Liver (tissue), 9 donors: ENCODE results near the gene CEACAM7. TPM values are rescaled to one million over a fixed set of nuclear protein-coding genes. Genes with fewer than 3 reads are reported as not detected.

Source experiments
- DNase-seq: peaks from one replicate; pipeline ENCODE4 v3.0.0-alpha.2; 2017; ENCODE audit warnings: low spot score
- H3K27ac ChIP-seq, 2 donors: one replicate each; pipeline ENCODE4 v1.7.0; 2013; ENCODE audit warnings: inconsistent platforms in 2 of 2, low read length in 2 of 2, control low read depth in 1 of 2, low read depth in 1 of 2, mild to moderate bottlenecking in 1 of 2
- H3K27me3 ChIP-seq, 4 donors: one replicate each; pipeline versions ENCODE4 v1.6.1 to v1.7.0; 2013; ENCODE audit warnings: low read length in 3 of 4, inconsistent platforms in 1 of 4, mild to moderate bottlenecking in 1 of 4, moderate library complexity in 1 of 4; ENCODE audit not compliant: control insufficient read depth in 4 of 4, insufficient read depth in 4 of 4
- H3K36me3 ChIP-seq, 4 donors: one replicate each; pipeline versions ENCODE4 v1.6.1 to v1.7.0; 2013; ENCODE audit warnings: low read length in 3 of 4, mild to moderate bottlenecking in 3 of 4, low read depth in 1 of 4, moderate library complexity in 1 of 4; ENCODE audit not compliant: control insufficient read depth in 4 of 4, insufficient read depth in 3 of 4
- H3K4me1 ChIP-seq, 4 donors: one replicate each; pipeline versions ENCODE4 v1.6.1 to v1.7.0; 2013; ENCODE audit warnings: low read length in 3 of 4, mild to moderate bottlenecking in 3 of 4, moderate library complexity in 1 of 4; ENCODE audit not compliant: control insufficient read depth in 4 of 4, insufficient read depth in 4 of 4
- H3K4me3 ChIP-seq, 3 donors: one replicate each; pipeline versions ENCODE4 v1.6.1 to v1.7.0; 2013; ENCODE audit warnings: low read length in 3 of 3, control low read depth in 1 of 3, low read depth in 1 of 3, mild to moderate bottlenecking in 1 of 3
- H3K9ac ChIP-seq, 2 donors: one replicate each; pipeline ENCODE4 v1.7.0; 2013; ENCODE audit warnings: low read length in 2 of 2, mild to moderate bottlenecking in 2 of 2, moderate library complexity in 2 of 2, control low read depth in 1 of 2, low read depth in 1 of 2
- H3K9me3 ChIP-seq, 4 donors: one replicate each; pipeline versions ENCODE4 v1.6.1 to v1.7.0; 2013; ENCODE audit warnings: low read length in 3 of 4; ENCODE audit not compliant: control insufficient read depth in 4 of 4
- CTCF ChIP-seq: fragments of 150-350 bp; IDR thresholded peaks from 2 replicates; pipeline ENCODE4 v1.5.1; 2017; ENCODE audit warnings: improper control_type of control experiment, low read depth, low read length; ENCODE audit not compliant: missing input control
- EGR1 ChIP-seq, 2 donors: IDR thresholded peaks; 2 replicates each; pipeline ENCODE4 v1.6.1; 2016 to 2018; ENCODE audit warnings: antibody characterized with exemption in 2 of 2, low read depth in 2 of 2
- FOXA2 ChIP-seq: IDR thresholded peaks from 2 replicates; pipeline ENCODE4 v1.6.1; 2016; ENCODE audit warnings: antibody characterized with exemption
- GABPA ChIP-seq, 2 donors: IDR thresholded peaks in 1 of 2; conservative IDR thresholded peaks in 1 of 2; 2 replicates each; pipeline ENCODE4 v1.6.1; 2016; ENCODE audit warnings: antibody characterized with exemption in 2 of 2, mild to moderate bottlenecking in 1 of 2, moderate library complexity in 1 of 2
- HNF4A ChIP-seq, 2 donors: conservative IDR thresholded peaks; 2 replicates each; pipeline ENCODE4 v1.6.1; 2016; ENCODE audit warnings: antibody characterized with exemption in 2 of 2, mild to moderate bottlenecking in 2 of 2
- HNF4G ChIP-seq: IDR thresholded peaks from 2 replicates; pipeline ENCODE4 v1.6.1; 2016; ENCODE audit warnings: antibody characterized with exemption
- JUND ChIP-seq, 2 donors: IDR thresholded peaks; 2 replicates each; pipeline ENCODE4 v1.6.1; 2016; ENCODE audit warnings: antibody characterized with exemption in 2 of 2
- MAX ChIP-seq: IDR thresholded peaks from 2 replicates; pipeline ENCODE4 v1.6.1; 2016; ENCODE audit warnings: antibody characterized with exemption
- NR2F2 ChIP-seq: IDR thresholded peaks from 2 replicates; pipeline ENCODE4 v1.6.1; 2016; ENCODE audit warnings: antibody characterized with exemption
- RAD21 ChIP-seq, 2 donors: IDR thresholded peaks; 2 replicates each; pipeline ENCODE4 v1.6.1; 2016; ENCODE audit warnings: antibody characterized with exemption in 2 of 2, mild to moderate bottlenecking in 2 of 2
- RXRA ChIP-seq, 2 donors: IDR thresholded peaks; 2 replicates each; pipeline ENCODE4 v1.6.1; 2017 to 2018; ENCODE audit warnings: antibody characterized with exemption in 2 of 2, mild to moderate bottlenecking in 1 of 2
- SP1 ChIP-seq: IDR thresholded peaks from 2 replicates; pipeline ENCODE4 v1.6.1; 2018; ENCODE audit warnings: antibody characterized with exemption, mild to moderate bottlenecking
- TAF1 ChIP-seq: conservative IDR thresholded peaks from 2 replicates; pipeline ENCODE4 v1.6.1; 2016; ENCODE audit warnings: antibody characterized with exemption, mild to moderate bottlenecking
- YY1 ChIP-seq: IDR thresholded peaks from 2 replicates; pipeline ENCODE4 v1.6.1; 2016; ENCODE audit warnings: antibody characterized with exemption, mild to moderate bottlenecking
- ZBTB33 ChIP-seq: IDR thresholded peaks from 2 replicates; pipeline ENCODE4 v1.6.1; 2016; ENCODE audit warnings: antibody characterized with exemption
- WGBS: extraction: QIAGEN DNeasy Blood & Tissue Kit; methylation state at CpG from one replicate; pipeline ENCODE4 v1.1.7; 2013; 5-methylcytosine and 5-hydroxymethylcytosine counted together
- polyA plus RNA-seq, 2 donors: library from polyadenylated mRNA; stranded (reverse) in 1 of 2; unstranded in 1 of 2; fragments of 200-250 nt in 1 of 2; fragments of >200 nt in 1 of 2; fragmentation: Nextera tagmentation in 1 of 2; extraction: Ambion mirVana in 1 of 2; gene quantifications; one replicate each; pipeline versions ENCODE4 v1.2.1 to v1.2.3, GENCODE V29; 2013 to 2015
- total RNA-seq, 2 donors: library from RNA; depleted of rRNA; stranded (reverse); fragments of >200 nt; gene quantifications; one replicate each; pipeline ENCODE4 v1.2.3, GENCODE V29; 2014
- TF ChIP-seq, protein P1 (sequence below): IDR thresholded peaks from 2 replicates; pipeline ENCODE4 v1.6.1; 2016; ENCODE audit warnings: antibody characterized with exemption, mild to moderate bottlenecking
- donor health status: healthy.
- donor health status: healthy.
- donor health status: healthy.
- donor health status: healthy.
- donor health status: healthy.

CEACAM7 gene
- total and polyA plus RNA-seq, 4 donors: 0.03 TPM; not detected in 3

DNA sequence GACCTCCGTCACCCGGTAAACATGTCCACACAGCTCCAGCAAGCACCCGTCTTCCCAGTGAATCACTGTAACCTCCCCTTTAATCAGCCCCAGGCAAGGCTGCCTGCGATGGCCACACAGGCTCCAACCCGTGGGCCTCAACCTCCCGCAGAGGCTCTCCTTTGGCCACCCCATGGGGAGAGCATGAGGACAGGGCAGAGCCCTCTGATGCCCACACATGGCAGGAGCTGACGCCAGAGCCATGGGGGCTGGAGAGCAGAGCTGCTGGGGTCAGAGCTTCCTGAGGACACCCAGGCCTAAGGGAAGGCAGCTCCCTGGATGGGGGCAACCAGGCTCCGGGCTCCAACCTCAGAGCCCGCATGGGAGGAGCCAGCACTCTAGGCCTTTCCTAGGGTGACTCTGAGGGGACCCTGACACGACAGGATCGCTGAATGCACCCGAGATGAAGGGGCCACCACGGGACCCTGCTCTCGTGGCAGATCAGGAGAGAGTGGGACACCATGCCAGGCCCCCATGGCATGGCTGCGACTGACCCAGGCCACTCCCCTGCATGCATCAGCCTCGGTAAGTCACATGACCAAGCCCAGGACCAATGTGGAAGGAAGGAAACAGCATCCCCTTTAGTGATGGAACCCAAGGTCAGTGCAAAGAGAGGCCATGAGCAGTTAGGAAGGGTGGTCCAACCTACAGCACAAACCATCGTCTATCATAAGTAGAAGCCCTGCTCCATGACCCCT is 11.3 kb upstream of the CEACAM7 start:
- 71% methylated on average over 17 of the region's 17 CpGs for WGBS
- no peak overlapping the region for H3K4me3 ChIP-seq
- peaks cover 0 to 3% (median 0%) of the 10 kb centered on the region in 4 donors for H3K4me1 ChIP-seq
- TF ChIP-seq ZBTB33: no peak
- TF ChIP-seq TAF1: no peak
- TF ChIP-seq SP1: no peak
- no peak for TF ChIP-seq MAX
- TF ChIP-seq YY1: no peak
- no peak for TF ChIP-seq NR2F2
- no peak for TF ChIP-seq FOXA2
- TF ChIP-seq HNF4A (conservative IDR thresholded peaks at IDR 0.05): no peak
- TF ChIP-seq RAD21 (IDR thresholded peaks at IDR 0.05): no peak
- TF ChIP-seq HNF4G: no peak
- no peak for TF ChIP-seq JUND (IDR thresholded peaks at IDR 0.05)
- TF ChIP-seq CTCF: no peak
- H3K9ac ChIP-seq: no peak overlapping the region
- DNase-seq: peak; percentile 19
- H3K27me3 ChIP-seq: peaks cover 0 to 2% (median 0%) of the 10 kb centered on the region in 4 donors
- H3K36me3 ChIP-seq: no peaks in the 10 kb centered on the region
- H3K9me3 ChIP-seq: no peaks in the 10 kb centered on the region
- no peak overlapping the region for H3K27ac ChIP-seq

DNA sequence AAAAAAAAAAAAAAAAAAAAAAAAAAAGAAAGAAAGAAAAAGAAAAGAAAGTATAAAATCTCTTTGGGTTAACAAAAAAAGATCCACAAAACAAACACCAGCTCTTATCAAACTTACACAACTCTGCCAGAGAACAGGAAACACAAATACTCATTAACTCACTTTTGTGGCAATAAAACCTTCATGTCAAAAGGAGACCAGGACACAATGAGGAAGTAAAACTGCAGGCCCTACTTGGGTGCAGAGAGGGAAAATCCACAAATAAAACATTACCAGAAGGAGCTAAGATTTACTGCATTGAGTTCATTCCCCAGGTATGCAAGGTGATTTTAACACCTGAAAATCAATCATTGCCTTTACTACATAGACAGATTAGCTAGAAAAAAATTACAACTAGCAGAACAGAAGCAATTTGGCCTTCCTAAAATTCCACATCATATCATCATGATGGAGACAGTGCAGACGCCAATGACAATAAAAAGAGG is 10.7 kb upstream of the CEACAM7 start:
- Histone ChIP-seq H3K36me3 (no peaks in the 10 kb centered on the region), H3K4me3 (no peak overlapping the region), H3K9ac (no peak overlapping the region), H3K9me3 (no peaks in the 10 kb centered on the region), H3K4me1 (peaks cover 0 to 3% (median 0%) of the 10 kb centered on the region in 4 donors), H3K27ac (no peak overlapping the region), H3K27me3 (peaks cover 0 to 5% (median under 1%) of the 10 kb centered on the region in 4 donors)
- no peak for DNase-seq
- TF ChIP-seq FOXA2: no peak
- no peak for TF ChIP-seq ZBTB33
- TF ChIP-seq RAD21 (IDR thresholded peaks at IDR 0.05): no peak
- no peak for TF ChIP-seq HNF4G
- no peak for TF ChIP-seq RXRA (IDR thresholded peaks at IDR 0.05)
- TF ChIP-seq GABPA (IDR thresholded peaks at IDR 0.05 in 1 of 2, conservative IDR thresholded peaks at IDR 0.05 in 1 of 2): no peak
- no peak for TF ChIP-seq MAX
- TF ChIP-seq, protein P1, sequence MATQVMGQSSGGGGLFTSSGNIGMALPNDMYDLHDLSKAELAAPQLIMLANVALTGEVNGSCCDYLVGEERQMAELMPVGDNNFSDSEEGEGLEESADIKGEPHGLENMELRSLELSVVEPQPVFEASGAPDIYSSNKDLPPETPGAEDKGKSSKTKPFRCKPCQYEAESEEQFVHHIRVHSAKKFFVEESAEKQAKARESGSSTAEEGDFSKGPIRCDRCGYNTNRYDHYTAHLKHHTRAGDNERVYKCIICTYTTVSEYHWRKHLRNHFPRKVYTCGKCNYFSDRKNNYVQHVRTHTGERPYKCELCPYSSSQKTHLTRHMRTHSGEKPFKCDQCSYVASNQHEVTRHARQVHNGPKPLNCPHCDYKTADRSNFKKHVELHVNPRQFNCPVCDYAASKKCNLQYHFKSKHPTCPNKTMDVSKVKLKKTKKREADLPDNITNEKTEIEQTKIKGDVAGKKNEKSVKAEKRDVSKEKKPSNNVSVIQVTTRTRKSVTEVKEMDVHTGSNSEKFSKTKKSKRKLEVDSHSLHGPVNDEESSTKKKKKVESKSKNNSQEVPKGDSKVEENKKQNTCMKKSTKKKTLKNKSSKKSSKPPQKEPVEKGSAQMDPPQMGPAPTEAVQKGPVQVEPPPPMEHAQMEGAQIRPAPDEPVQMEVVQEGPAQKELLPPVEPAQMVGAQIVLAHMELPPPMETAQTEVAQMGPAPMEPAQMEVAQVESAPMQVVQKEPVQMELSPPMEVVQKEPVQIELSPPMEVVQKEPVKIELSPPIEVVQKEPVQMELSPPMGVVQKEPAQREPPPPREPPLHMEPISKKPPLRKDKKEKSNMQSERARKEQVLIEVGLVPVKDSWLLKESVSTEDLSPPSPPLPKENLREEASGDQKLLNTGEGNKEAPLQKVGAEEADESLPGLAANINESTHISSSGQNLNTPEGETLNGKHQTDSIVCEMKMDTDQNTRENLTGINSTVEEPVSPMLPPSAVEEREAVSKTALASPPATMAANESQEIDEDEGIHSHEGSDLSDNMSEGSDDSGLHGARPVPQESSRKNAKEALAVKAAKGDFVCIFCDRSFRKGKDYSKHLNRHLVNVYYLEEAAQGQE: no peak
- TF ChIP-seq JUND (IDR thresholded peaks at IDR 0.05): no peak
- no peak for TF ChIP-seq EGR1 (IDR thresholded peaks at IDR 0.05; ENCODE audit: low read depth in 2 of 2)
- no peak for TF ChIP-seq TAF1
- 61% methylated on average over 1 of the region's 1 CpG for WGBS
